ENCODE data around the gene KRT8. TPM values are rescaled to one million over a fixed set of nuclear protein-coding genes. Genes with fewer than 3 reads are reported as not detected.

Gene KRT8
- total RNA-seq, 1 experiment from 2014 or later, result 3,725 TPM

DNA sequence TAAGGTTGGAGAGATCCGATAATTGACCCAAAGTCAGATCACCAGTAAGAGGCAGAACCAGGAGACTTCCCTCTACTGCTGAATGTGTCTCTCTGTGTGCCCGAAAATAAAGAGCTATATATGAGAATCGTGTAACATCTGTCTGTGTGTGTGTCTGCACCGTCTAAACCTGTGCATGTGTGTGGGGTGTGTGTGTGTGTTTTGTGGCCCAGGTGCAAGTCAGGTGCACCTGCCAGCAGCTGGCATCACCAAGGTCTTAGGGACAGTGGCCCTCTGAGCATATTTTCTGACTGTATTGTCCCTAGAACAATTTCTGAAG, 31.4 kb downstream of the KRT8 start:
- peaks cover 32% of the 10 kb centered on the region for H3K4me1 Mint-ChIP-seq (ENCODE audit: low read depth, unreplicated experiment)
- DNase-seq, result no peak
- no peaks in the 10 kb centered on the region for H3K9me3 Mint-ChIP-seq (ENCODE audit: unreplicated experiment)
- Histone ChIP-seq H3K4me3 (ENCODE audit: low read depth, low read length) (peak overlapping the region; percentile 49; the same call in 1 of the 2 replicates), H3K36me3 (ENCODE audit: control insufficient read depth, insufficient read depth, low read length) (no peaks in the 10 kb centered on the region; the same call in 1 of the 2 replicates), H3K4me1 (peaks cover 43% of the 10 kb centered on the region), H3K27me3 (replicated peaks; ENCODE audit: control insufficient read depth, insufficient read depth, low read length) (no peaks in the 10 kb centered on the region), H3K9me3 (no peaks in the 10 kb centered on the region)
- H3K27ac Mint-ChIP-seq (ENCODE audit: unreplicated experiment), result peak overlapping the region; percentile 76
- H3K4me3 Mint-ChIP-seq (ENCODE audit: unreplicated experiment), result peak overlapping the region; percentile 80
- POLR2A ChIA-PET, result no interaction called here
- TF ChIP-seq, protein P1, sequence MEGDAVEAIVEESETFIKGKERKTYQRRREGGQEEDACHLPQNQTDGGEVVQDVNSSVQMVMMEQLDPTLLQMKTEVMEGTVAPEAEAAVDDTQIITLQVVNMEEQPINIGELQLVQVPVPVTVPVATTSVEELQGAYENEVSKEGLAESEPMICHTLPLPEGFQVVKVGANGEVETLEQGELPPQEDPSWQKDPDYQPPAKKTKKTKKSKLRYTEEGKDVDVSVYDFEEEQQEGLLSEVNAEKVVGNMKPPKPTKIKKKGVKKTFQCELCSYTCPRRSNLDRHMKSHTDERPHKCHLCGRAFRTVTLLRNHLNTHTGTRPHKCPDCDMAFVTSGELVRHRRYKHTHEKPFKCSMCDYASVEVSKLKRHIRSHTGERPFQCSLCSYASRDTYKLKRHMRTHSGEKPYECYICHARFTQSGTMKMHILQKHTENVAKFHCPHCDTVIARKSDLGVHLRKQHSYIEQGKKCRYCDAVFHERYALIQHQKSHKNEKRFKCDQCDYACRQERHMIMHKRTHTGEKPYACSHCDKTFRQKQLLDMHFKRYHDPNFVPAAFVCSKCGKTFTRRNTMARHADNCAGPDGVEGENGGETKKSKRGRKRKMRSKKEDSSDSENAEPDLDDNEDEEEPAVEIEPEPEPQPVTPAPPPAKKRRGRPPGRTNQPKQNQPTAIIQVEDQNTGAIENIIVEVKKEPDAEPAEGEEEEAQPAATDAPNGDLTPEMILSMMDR (IDR thresholded peaks at IDR 0.05; ENCODE audit: insufficient read depth in 1 of 2, low read depth in 1 of 2, low read length in 1 of 2, severe bottlenecking in 1 of 2, unreplicated experiment in 1 of 2), result no peak
- intact Hi-C loops (cut with micrococcal nuclease; ENCODE audit: unreplicated experiment), result loop anchor here (5.0 kb wide), 1 partner anchor 731 kb away; no protein-coding TSS in a partner anchor
- no peaks in the 10 kb centered on the region for H3K27me3 Mint-ChIP-seq (ENCODE audit: insufficient read depth, unreplicated experiment)
- H3K36me3 Mint-ChIP-seq (ENCODE audit: insufficient read depth, unreplicated experiment), result no peaks in the 10 kb centered on the region
- BruUV-seq (replicated peaks), result no TSS peak
- CTCF ChIA-PET, result interaction anchor here (0.5 to 1.1 kb wide), 3 partner anchors 8 to 181 kb away, joined by 3 to 7 read pairs (median 3); no protein-coding TSS in a partner anchor

DNA sequence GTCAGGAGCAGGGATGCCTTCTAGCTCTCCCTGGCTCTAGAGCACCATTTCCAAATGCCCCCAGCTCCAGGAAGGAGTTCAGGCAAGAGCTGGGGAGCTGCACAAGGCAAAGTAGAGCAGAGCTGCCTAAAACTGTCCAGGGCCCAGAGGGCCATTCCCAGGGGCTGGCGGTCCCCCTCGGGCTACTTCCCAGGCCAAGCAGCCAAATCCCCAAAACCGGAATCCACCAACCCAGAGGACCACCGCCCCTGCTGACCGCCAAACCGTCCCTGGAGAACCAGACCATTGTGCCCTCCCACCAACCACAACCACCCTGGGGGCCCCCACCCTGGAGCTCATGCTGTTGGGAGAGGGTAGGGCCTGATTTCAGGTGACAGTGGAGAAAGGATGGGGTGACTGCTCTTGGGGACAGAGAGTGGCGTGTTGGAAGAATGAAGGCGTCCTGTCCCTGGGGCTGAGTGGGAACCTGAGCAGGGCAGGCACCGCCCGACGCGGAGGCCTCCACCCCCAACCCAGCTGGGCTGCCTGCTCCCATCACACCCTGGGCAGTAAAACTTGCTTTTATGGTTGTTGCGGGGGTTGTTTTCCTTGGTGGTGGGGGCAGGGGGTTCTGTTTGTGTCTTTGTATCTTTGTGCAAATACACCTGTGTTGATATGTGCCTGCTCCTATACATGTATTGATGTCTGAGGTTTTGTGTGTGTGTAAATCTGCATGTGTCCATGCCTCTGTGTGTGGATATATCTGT, 32.1 kb downstream of the KRT8 start:
- peaks cover 39% of the 10 kb centered on the region for H3K4me1 ChIP-seq
- H3K4me1 Mint-ChIP-seq (ENCODE audit: low read depth, unreplicated experiment), result peaks cover 32% of the 10 kb centered on the region
- DNase-seq, result no peak
- H3K9me3 Mint-ChIP-seq (ENCODE audit: unreplicated experiment), result no peaks in the 10 kb centered on the region
- H3K27me3 Mint-ChIP-seq (ENCODE audit: insufficient read depth, unreplicated experiment), result no peaks in the 10 kb centered on the region
- ChIA-PET CTCF (no interaction called here), POLR2A (no interaction called here)
- H3K27ac Mint-ChIP-seq (ENCODE audit: unreplicated experiment), result peak overlapping the region; percentile 76
- intact Hi-C loops (cut with micrococcal nuclease; ENCODE audit: unreplicated experiment), result loop anchor here (5.0 kb wide), 1 partner anchor 731 kb away; no protein-coding TSS in a partner anchor
- H3K9me3 ChIP-seq, result no peaks in the 10 kb centered on the region
- no peaks in the 10 kb centered on the region; the same call in 1 of the 2 replicates for H3K36me3 ChIP-seq (ENCODE audit: control insufficient read depth, insufficient read depth, low read length)
- no TSS peak for BruUV-seq (replicated peaks)
- H3K4me3 ChIP-seq (ENCODE audit: low read depth, low read length), result no peak overlapping the region
- H3K36me3 Mint-ChIP-seq (ENCODE audit: insufficient read depth, unreplicated experiment), result no peaks in the 10 kb centered on the region
- peak overlapping the region; percentile 80 for H3K4me3 Mint-ChIP-seq (ENCODE audit: unreplicated experiment)
- H3K27me3 ChIP-seq (replicated peaks; ENCODE audit: control insufficient read depth, insufficient read depth, low read length), result no peaks in the 10 kb centered on the region
- TF ChIP-seq, protein P1 (IDR thresholded peaks at IDR 0.05; ENCODE audit: insufficient read depth in 1 of 2, low read depth in 1 of 2, low read length in 1 of 2, severe bottlenecking in 1 of 2, unreplicated experiment in 1 of 2), result no peak

DNA sequence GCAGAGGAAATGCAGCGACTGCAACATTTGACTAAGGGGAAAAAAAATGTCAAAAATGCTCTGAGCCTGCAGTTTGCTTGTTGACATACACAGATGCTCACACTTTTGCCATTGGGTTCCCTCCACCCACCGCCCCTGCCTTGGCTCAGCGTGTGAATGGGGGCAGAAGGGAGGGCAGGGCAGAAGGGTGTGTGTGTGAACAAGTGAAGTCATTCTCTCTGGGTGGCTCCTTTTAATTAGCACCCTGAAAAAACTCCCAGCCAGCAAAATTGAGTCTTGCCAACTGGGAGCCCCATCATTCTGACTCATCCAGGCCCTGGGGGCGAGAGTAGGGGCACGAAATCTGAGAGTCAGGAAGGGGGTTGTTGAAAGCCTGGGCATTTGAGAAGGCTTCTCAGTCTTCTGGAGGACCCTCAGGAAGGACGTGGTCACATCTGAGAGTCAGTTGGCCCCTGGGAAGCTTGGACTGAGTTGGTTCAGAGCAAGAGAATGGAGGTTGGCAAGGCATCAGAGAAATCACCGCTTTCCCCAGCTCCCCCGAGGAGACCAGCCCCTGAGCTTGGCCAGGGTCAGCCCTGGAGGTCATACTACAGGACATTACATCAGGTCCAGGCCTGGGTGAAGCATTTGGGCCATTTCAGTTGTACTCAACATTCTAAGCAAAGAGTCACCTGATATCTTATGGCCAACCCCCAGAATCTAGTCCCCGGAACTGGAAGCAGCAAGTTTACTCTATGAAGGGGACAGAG, 33.4 kb downstream of the KRT8 start:
- POLR2A ChIA-PET, result no interaction called here
- no peaks in the 10 kb centered on the region for H3K9me3 Mint-ChIP-seq (ENCODE audit: unreplicated experiment)
- H3K27me3 Mint-ChIP-seq (ENCODE audit: insufficient read depth, unreplicated experiment), result no peaks in the 10 kb centered on the region
- TF ChIP-seq, protein P1 (IDR thresholded peaks at IDR 0.05; ENCODE audit: insufficient read depth in 1 of 2, low read depth in 1 of 2, low read length in 1 of 2, severe bottlenecking in 1 of 2, unreplicated experiment in 1 of 2), result no peak
- Histone ChIP-seq H3K4me1 (peaks cover 38% of the 10 kb centered on the region), H3K36me3 (ENCODE audit: control insufficient read depth, insufficient read depth, low read length) (no peaks in the 10 kb centered on the region), H3K27me3 (replicated peaks; ENCODE audit: control insufficient read depth, insufficient read depth, low read length) (no peaks in the 10 kb centered on the region), H3K4me3 (ENCODE audit: low read depth, low read length) (no peak overlapping the region), H3K9me3 (no peaks in the 10 kb centered on the region)
- no TSS peak for BruUV-seq (replicated peaks)
- H3K36me3 Mint-ChIP-seq (ENCODE audit: insufficient read depth, unreplicated experiment), result no peaks in the 10 kb centered on the region
- DNase-seq, result no peak
- intact Hi-C loops (cut with micrococcal nuclease; ENCODE audit: unreplicated experiment), result loop anchor here (5.0 kb wide), 1 partner anchor 729 kb away; no protein-coding TSS in a partner anchor
- CTCF ChIA-PET, result interaction anchor here (0.9 to 1.0 kb wide), 2 partner anchors 10 to 179 kb away, joined by 3 read pairs; no protein-coding TSS in a partner anchor
- H3K4me1 Mint-ChIP-seq (ENCODE audit: low read depth, unreplicated experiment), result peaks cover 32% of the 10 kb centered on the region
- H3K4me3 Mint-ChIP-seq (ENCODE audit: unreplicated experiment), result no peak overlapping the region
- H3K27ac Mint-ChIP-seq (ENCODE audit: unreplicated experiment), result peak overlapping the region; percentile 53
